AG04449 (cell line): ENCODE data around the gene GLYAT.

Experiments
- CTCF ChIA-PET: fragments of 350-600 bp; formaldehyde crosslinking; extraction: SDS; loops from one replicate; lab custom pipeline; 2021; ENCODE audit warnings: antibody characterized with exemption; lab: Yijun Ruan, JAX
- POLR2A ChIA-PET: fragments of 400-600, 350-600 bp; formaldehyde crosslinking; extraction: SDS; loops from one replicate; lab custom pipeline; 2020; ENCODE audit warnings: antibody characterized with exemption, inconsistent platforms; lab: Yijun Ruan, JAX
- DNase-seq: peaks from one replicate; pipeline ENCODE4 v3.0.0-alpha.2; 2010; ENCODE audit warnings: low read depth, low spot score
- H3K4me3 ChIP-seq: 2 replicates; pipeline ENCODE4 v1.5.1; 2011; ENCODE audit warnings: low read depth, mild to moderate bottlenecking, control low read depth, low read length
- TF ChIP-seq, protein P1 (sequence below): IDR thresholded peaks from one replicate; pipeline ENCODE4 v1.5.1; 2011; ENCODE audit warnings: mild to moderate bottlenecking, moderate library complexity, low read length, control low read depth, inconsistent platforms; ENCODE audit not compliant: insufficient read depth; ENCODE audit errors: missing control alignments

Gene GLYAT

DNA sequence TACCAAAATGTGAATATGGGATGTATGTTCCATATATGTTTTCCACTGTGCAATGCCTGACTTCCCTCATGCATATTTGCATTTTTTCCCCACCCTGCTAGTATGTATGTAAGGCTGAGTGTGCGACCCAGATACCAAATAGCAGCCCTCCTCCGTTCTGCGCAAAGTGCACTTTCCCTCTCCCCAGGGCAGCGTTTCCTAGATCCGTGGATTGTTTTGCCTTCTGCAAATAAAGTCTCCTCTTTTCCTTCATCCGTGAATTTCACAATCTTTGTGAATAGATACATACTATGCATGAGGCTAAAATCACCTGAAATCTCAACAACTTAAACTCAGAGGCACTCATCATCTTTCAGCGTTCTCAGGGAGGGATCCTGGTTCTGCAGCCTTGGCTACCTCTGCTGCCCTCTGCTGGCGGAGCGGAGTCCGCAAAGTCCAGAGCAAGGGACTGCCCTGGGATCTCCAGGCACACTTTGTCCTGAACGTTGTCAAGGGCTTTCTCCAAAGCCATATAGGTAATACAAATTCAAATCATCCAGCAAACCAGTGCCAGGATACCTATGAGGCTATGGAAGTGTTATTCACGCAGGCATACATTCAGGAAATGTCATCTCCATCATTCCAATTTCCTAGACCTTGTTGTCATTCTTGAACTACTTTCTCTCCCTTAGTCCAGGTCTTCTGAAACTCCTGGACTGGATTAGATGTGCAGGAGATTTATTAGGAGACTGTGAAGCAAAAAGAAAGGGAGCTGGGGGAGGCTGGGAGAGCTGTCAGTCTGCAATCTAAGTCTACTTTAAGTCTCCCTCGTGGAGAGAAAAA lies 56.2 kb downstream of the GLYAT start:
- CTCF ChIA-PET = interaction anchor here (0.8 to 4.1 kb wide), 12 partner anchors 10 to 152 kb away, joined by 3 to 23 read pairs (median 4); partner anchors contain the start of gene LPXN
- DNase-seq = no peak
- H3K4me3 ChIP-seq = no peak overlapping the region
- TF ChIP-seq, protein P1, sequence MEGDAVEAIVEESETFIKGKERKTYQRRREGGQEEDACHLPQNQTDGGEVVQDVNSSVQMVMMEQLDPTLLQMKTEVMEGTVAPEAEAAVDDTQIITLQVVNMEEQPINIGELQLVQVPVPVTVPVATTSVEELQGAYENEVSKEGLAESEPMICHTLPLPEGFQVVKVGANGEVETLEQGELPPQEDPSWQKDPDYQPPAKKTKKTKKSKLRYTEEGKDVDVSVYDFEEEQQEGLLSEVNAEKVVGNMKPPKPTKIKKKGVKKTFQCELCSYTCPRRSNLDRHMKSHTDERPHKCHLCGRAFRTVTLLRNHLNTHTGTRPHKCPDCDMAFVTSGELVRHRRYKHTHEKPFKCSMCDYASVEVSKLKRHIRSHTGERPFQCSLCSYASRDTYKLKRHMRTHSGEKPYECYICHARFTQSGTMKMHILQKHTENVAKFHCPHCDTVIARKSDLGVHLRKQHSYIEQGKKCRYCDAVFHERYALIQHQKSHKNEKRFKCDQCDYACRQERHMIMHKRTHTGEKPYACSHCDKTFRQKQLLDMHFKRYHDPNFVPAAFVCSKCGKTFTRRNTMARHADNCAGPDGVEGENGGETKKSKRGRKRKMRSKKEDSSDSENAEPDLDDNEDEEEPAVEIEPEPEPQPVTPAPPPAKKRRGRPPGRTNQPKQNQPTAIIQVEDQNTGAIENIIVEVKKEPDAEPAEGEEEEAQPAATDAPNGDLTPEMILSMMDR = peak; percentile 96
- POLR2A ChIA-PET = no interaction called here

DNA sequence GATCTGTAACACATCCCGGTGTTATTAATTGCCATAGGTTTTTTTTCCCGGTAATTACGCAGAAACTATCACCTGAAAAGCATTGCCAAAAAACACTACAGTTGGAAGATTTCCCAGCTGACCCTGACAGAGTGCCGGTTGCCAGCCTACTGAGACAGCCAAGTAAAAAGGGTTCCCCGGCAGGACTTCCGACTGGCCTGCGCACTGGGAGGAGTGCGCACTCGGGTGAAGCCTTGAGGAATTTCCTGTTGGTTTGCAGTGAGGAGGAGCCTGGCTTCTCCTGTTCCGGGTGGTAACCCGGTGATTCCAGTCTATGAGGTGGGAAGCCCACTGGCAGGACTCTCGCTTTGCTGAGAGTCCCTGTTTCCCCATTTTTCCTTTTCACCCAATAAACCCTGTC lies 57.1 kb downstream of the GLYAT start:
- POLR2A ChIA-PET = no interaction called here
- CTCF ChIA-PET = interaction anchor here (0.9 to 4.1 kb wide), 9 partner anchors 11 to 228 kb away, joined by 3 to 23 read pairs (median 4); partner anchors contain the start of gene LPXN
- no peak for DNase-seq
- H3K4me3 ChIP-seq = no peak overlapping the region
- TF ChIP-seq, protein P1 = no peak

DNA sequence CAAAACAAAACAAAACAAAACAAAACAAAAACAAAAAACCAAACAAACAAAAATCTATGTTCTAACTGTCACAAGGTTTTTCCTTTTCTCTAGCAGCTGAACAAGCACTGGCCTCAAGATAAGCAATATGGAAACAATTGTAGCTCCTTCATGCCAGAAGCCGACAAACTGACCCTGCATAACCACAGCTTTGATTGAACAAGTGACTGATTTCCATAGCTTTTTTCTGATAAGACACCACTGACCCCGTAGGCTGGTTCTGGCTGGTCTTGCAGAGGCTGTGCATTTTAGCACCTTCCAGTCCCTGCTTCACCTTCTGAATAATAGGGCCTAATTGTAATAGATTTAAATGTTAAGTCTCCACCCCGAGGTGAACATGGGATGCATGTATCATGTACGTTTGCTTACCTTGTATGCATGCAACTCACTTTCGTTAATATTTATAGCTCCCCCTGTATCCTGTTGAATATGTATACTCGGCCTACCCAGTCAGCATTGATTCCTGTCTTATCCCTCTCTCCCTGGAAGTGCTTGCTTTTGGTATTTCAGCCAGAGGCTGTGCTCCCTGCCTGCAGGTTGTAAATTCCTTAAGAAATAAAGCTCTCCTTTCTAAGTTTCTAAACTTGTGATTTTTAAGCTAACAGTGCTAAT lies 59.6 kb downstream of the GLYAT start:
- no peak for DNase-seq
- ChIA-PET CTCF (interaction anchor here (0.8 to 2.9 kb wide), 10 partner anchors 17 to 234 kb away, joined by 3 to 15 read pairs (median 7); partner anchors contain the start of gene LPXN), POLR2A (no interaction called here)
- no peak overlapping the region for H3K4me3 ChIP-seq
- TF ChIP-seq, protein P1 = no peak

DNA sequence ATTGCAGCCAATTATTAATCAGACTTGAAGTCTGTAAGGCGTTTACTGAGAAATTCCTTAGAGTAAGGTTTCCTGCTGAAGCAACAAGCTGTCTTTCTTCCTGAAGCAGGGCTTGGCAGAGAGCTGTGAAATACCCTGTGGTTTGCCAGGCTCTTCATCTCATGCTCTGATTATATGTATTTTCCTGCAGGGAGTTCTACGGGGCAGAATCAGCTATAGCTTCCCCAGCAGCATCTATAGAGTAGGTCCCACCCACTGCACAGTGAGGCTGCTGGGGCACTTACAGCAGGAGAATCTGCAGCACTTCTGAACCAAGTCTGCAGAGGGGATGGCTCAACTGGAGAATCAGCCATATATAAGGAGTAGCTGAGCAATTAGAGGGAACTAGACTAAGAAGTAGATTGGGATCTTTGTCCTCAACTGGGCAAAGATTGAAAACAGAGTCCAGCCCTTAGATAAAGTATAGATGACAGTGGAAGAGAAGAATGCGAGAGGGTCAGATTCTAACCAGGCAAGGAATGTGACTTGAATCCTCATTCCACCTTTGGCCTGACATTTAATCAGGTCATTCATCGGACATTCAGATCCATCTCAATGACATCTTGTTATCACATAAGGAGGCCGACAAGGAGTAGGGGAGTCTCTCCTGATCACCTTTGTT lies 71.7 kb downstream of the GLYAT start:
- no peak for DNase-seq
- no peak overlapping the region for H3K4me3 ChIP-seq
- TF ChIP-seq, protein P1 = no peak
- ChIA-PET CTCF (interaction anchor here (0.9 to 1.4 kb wide), 3 partner anchors 83 to 476 kb away, joined by 3 to 4 read pairs (median 4); no protein-coding TSS in a partner anchor), POLR2A (no interaction called here)

DNA sequence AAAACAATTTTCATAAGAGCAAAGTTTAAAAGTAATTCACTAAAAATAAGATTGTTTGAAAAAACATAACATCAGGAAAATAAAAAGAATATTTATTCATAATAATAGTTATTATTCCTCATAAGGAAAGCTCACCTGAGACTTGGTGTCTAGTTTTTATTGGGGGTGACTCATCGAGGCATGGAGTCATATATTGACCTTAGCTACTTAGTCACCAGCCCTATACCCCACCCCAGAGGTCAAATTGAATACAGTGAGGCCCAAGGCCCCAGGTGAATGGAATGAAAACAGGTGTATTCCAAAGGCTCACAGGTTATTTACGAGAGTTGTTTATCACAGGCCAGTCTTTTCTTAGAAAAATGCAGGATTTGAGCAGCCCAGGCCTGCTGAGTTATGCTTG lies 72.3 kb downstream of the GLYAT start:
- no peak for DNase-seq
- ChIA-PET POLR2A (no interaction called here), CTCF (interaction anchor here (0.9 to 1.4 kb wide), 2 partner anchors 129 to 477 kb away, joined by 3 to 4 read pairs; no protein-coding TSS in a partner anchor)
- H3K4me3 ChIP-seq = no peak overlapping the region
- TF ChIP-seq, protein P1 = no peak
